Esophagus squamous epithelium (tissue), 5 donors: ENCODE measurements around the gene LRRC32. TPM values are rescaled to one million over a fixed set of nuclear protein-coding genes. Genes with fewer than 3 reads are reported as not detected.

Experiments
- DNase-seq: peaks from one replicate; lab custom pipeline; 2025; lab: John Stamatoyannopoulos, UW
- H3K27ac ChIP-seq, 4 donors: fragments of 200-600 bp; sonication (generic); one replicate each; pipeline ENCODE4 v1.5.1; 2016 to 2019; ENCODE audit warnings: mild to moderate bottlenecking in 1 of 4
- H3K27me3 ChIP-seq, 4 donors: fragments of 200-600 bp; sonication (generic); 1 replicate in 3 of 4; 2 replicates in 1 of 4; pipeline versions ENCODE4 v1.5.1 to v1.6.0; 2017 to 2021; ENCODE audit warnings: antibody characterized with exemption in 1 of 4
- H3K36me3 ChIP-seq, 3 donors: fragments of 200-600 bp; sonication (generic); one replicate each; pipeline ENCODE4 v1.5.1; 2016 to 2019
- H3K4me1 ChIP-seq, 3 donors: fragments of 200-600 bp; sonication (generic); one replicate each; pipeline ENCODE4 v1.5.1; 2017 to 2019
- H3K4me3 ChIP-seq, 4 donors: fragments of 200-600 bp; sonication (generic); 1 replicate in 3 of 4; 2 replicates in 1 of 4; pipeline ENCODE4 v1.5.1; 2016 to 2019; ENCODE audit warnings: mild to moderate bottlenecking in 2 of 4, moderate library complexity in 1 of 4
- H3K9me3 ChIP-seq, 3 donors: fragments of 200-600 bp; sonication (generic); one replicate each; pipeline ENCODE4 v1.5.1; 2016 to 2019
- CTCF ChIP-seq, 6 experiments: fragments of 450-650 bp in 4 of 6; fragments of 200-600 bp in 2 of 6; sonication (generic) in 2 of 6; IDR thresholded peaks; one replicate each; pipeline ENCODE4 v1.5.1; 2016 to 2019; ENCODE audit warnings: antibody characterized with exemption in 6 of 6, mild to moderate bottlenecking in 4 of 6, moderate library complexity in 4 of 6
- POLR2A ChIP-seq, 4 donors: fragments of 450-650 bp; IDR thresholded peaks; one replicate each; pipeline ENCODE4 v1.6.1; 2017; ENCODE audit warnings: antibody characterized with exemption in 4 of 4, mild to moderate bottlenecking in 4 of 4, moderate library complexity in 3 of 4
- WGBS, 2 donors: methylation state at CpG; one replicate each; pipeline ENCODE4 v1.1.5; 2018; 5-methylcytosine and 5-hydroxymethylcytosine counted together
- intact Hi-C: fragments of 100-400 bp; cut with DNase I; formaldehyde crosslinking; loops from one replicate; pipeline ENCODE4 v1.15.0; 2022
- total RNA-seq, 4 donors: library from RNA; depleted of rRNA; stranded (reverse); fragments of >200 nt; gene quantifications; one replicate each; pipeline ENCODE4 v1.1.0, GENCODE V29; 2016
- donor health status: DM: yes; HTN: yes; CAD: no.

Gene LRRC32
- total RNA-seq, 4 donors from 2014 or later = 3.0 to 23.4 (median 8.5) TPM

GRCh38 chr11:76663912-76664440 lies 6.6 kb downstream of the LRRC32 start:
- Histone ChIP-seq H3K4me1 (peaks cover 0 to 60% (median 18%) of the 10 kb centered on the region in 3 donors), H3K9me3 (no peaks in the 10 kb centered on the region), H3K4me3 (no peak overlapping the region), H3K27me3 (peaks cover 0 to 22% (median 0%) of the 10 kb centered on the region in 4 donors), H3K27ac (no peak overlapping the region), H3K36me3 (peaks cover 0 to 35% (median 0%) of the 10 kb centered on the region in 3 donors)
- TF ChIP-seq CTCF (IDR thresholded peaks at IDR 0.05) (no peak), POLR2A (IDR thresholded peaks at IDR 0.05) (no peak)
- intact Hi-C loops = no loop called here
- no peak for DNase-seq
- 97% methylated on average over 5 of the region's 7 CpGs; no CpG with 5 or more reads in 1 of the 2 donors for WGBS, 2 donors

DNA sequence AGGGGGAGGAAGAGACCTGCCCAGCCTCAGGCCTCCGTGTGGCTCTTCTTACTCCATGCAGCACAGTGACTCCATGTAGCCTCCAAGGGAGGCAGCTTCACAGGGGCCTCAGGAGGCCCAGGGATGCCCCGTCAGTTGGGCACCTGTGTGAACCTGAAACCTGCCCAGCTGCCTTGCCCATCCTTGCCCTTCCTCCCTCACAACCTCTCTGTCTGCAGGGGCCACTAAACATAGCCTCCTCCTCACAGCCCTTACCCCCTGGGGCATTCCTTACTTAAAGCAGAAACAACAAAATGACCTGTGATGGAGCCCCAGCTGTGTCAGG lies 7.1 kb downstream of the LRRC32 start:
- no peaks in the 10 kb centered on the region for H3K9me3 ChIP-seq
- intact Hi-C loops = no loop called here
- peaks cover 0 to 17% (median 0%) of the 10 kb centered on the region in 4 donors for H3K27me3 ChIP-seq
- peaks cover 0 to 60% (median 18%) of the 10 kb centered on the region in 3 donors for H3K4me1 ChIP-seq
- WGBS, 2 donors = 80% methylated on average over 1 of the region's 2 CpGs; no CpG with 5 or more reads in 1 of the 2 donors
- TF ChIP-seq POLR2A (IDR thresholded peaks at IDR 0.05) (no peak), CTCF (IDR thresholded peaks at IDR 0.05) (no peak)
- no peak overlapping the region for H3K4me3 ChIP-seq
- H3K27ac ChIP-seq = no peak overlapping the region
- no peak for DNase-seq
- H3K36me3 ChIP-seq = peaks cover 0 to 36% (median 0%) of the 10 kb centered on the region in 3 donors

GRCh38 chr11:76662656-76663485 lies 7.7 kb downstream of the LRRC32 start:
- Histone ChIP-seq H3K4me1 (peaks cover 0 to 59% (median 18%) of the 10 kb centered on the region in 3 donors), H3K9me3 (no peaks in the 10 kb centered on the region), H3K36me3 (peaks cover 0 to 36% (median 0%) of the 10 kb centered on the region in 3 donors), H3K4me3 (no peak overlapping the region), H3K27me3 (peaks cover 0 to 11% (median 0%) of the 10 kb centered on the region in 4 donors), H3K27ac (peak overlapping the region in 1 of 4 donors; percentile 21)
- 83 to 95% methylated on average over 9 to 10 of the region's 13 CpGs for WGBS, 2 donors
- TF ChIP-seq POLR2A (IDR thresholded peaks at IDR 0.05) (no peak), CTCF (IDR thresholded peaks at IDR 0.05) (no peak)
- intact Hi-C loops = no loop called here
- DNase-seq = no peak

DNA sequence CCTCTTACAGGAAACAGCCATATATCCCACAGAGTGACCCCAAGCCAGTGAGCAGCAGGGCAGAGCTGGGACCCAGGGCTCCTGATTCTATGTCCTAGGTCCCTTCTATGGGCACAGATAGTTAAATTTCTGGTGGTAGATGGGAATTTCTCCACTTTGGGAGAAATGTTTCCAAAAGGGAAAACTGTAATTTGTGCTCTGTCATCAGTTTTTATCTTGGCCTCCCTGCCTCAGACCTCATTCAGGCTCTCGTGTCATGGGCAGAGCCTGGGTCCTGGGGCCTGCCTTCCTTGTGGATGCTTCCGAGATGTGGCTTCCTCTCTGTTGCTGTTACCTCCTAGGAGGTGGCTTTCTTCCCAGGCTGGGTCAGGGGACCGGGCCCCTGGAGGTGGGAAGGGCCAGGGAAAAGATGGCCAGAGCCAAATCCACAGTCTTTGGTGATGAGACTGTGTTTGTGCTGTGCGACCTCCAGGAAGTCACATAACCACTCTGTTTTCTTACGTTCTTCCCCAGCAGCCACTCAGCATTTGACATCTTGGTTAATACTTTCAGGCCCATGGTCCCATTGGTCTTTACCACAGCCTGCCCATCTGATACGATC lies 8.6 kb downstream of the LRRC32 start:
- Histone ChIP-seq H3K27ac (no peak overlapping the region), H3K27me3 (peaks cover 0 to 6% (median 0%) of the 10 kb centered on the region in 4 donors), H3K36me3 (peaks cover 0 to 40% (median 0%) of the 10 kb centered on the region in 3 donors), H3K4me3 (no peak overlapping the region), H3K9me3 (no peaks in the 10 kb centered on the region), H3K4me1 (peaks cover 0 to 58% (median 22%) of the 10 kb centered on the region in 3 donors)
- DNase-seq = no peak
- intact Hi-C loops = no loop called here
- TF ChIP-seq CTCF (IDR thresholded peaks at IDR 0.05) (no peak), POLR2A (IDR thresholded peaks at IDR 0.05) (no peak)
- WGBS, 2 donors = 78 to 80% methylated on average over 5 of the region's 6 CpGs
